Sciatic nerve (tissue), 2 donors: ENCODE results near the gene GPR153. TPM values are rescaled to one million over a fixed set of nuclear protein-coding genes. Genes with fewer than 3 reads are reported as not detected.
"Not testable (repeated sequence)": the region's sequence is repeated elsewhere in the genome, so short reads cannot be mapped to it uniquely, and the experiment has no call there.

Experiments
- ATAC-seq: fragments of 200-7000 bp; cut with Tn5 transposase; one replicate; pipeline ENCODE4 v1.9.1; 2020; ENCODE audit warnings: mild to moderate bottlenecking, moderate library complexity
- DNase-seq: peaks from one replicate; pipeline ENCODE4 v3.0.0-alpha.2; 2020; ENCODE audit warnings: low spot score
- intact Hi-C: fragments of 100-400 bp; cut with DNase I; formaldehyde crosslinking; loops from one replicate; pipeline ENCODE4 v1.14.2; 2022
- total RNA-seq: library from RNA; stranded (reverse); fragmentation: NEBNext Ultra II Directional; extraction: Animal tissue kit (Norgen Biotek cat#: 25700); gene quantifications from one replicate; pipeline ENCODE4 v1.2.1, GENCODE V29; 2021
- donor health status: DM: no; HTN: no; CAD: no.
- donor health status: DM: no; HTN: no; CAD: no.

GPR153 gene
- 10.6 TPM for total RNA-seq

- intact Hi-C loops = no loop called here
- DNase-seq = no peak
- no peak for ATAC-seq
Observed at GRCh38 chr1:6260961-6261614, at the start of gene GPR153. TSS of gene GPR153 (minus strand) at chr1:6261098. CDS start at chr1:6254905, 6,193 bp downstream.

- no peak for ATAC-seq
- no peak for DNase-seq
- intact Hi-C loops = no loop called here
Observed at GRCh38 chr1:6310116-6310848, 49.4 kb upstream of the GPR153 start.

- no peak for ATAC-seq
- intact Hi-C loops = loop anchor here (5.0 kb wide), 1 partner anchor 692 kb away; no protein-coding TSS in a partner anchor
Observed at GRCh38 chr1:6309564-6309963, 48.7 kb upstream of the GPR153 start.

GRCh38 chr1:6308449-6308848 is 47.6 kb upstream of the GPR153 start:
- no peak for DNase-seq
- intact Hi-C loops = loop anchor here (5.0 kb wide), 1 partner anchor 691 kb away; no protein-coding TSS in a partner anchor
- no peak for ATAC-seq

More at GRCh38 chr1:6309564-6309963, 48.7 kb upstream of the GPR153 start:
- no peak for DNase-seq

GRCh38 chr1:6307682-6308081 is 46.8 kb upstream of the GPR153 start:
- DNase-seq, ATAC-seq: not testable (repeated sequence)
- intact Hi-C loops = loop anchor here (5.0 kb wide), 1 partner anchor 690 kb away; no protein-coding TSS in a partner anchor

GRCh38 chr1:6307099-6307498 is 46.2 kb upstream of the GPR153 start:
- ATAC-seq = no peak
- intact Hi-C loops = loop anchor here (5.0 kb wide), 1 partner anchor 690 kb away; no protein-coding TSS in a partner anchor
- no peak for DNase-seq

GRCh38 chr1:6303397-6304012 is 42.6 kb upstream of the GPR153 start:
- ATAC-seq = no peak
- no peak for DNase-seq
- intact Hi-C loops = no loop called here

- ATAC-seq = no peak
- no peak for DNase-seq
- intact Hi-C loops = no loop called here
Observed at GRCh38 chr1:6302568-6302967, 41.7 kb upstream of the GPR153 start.

GRCh38 chr1:6301526-6301925 is 40.6 kb upstream of the GPR153 start:
- ATAC-seq = no peak

GRCh38 chr1:6300342-6301048 is 39.6 kb upstream of the GPR153 start:
- intact Hi-C loops = no loop called here
- no peak for DNase-seq
- no peak for ATAC-seq

More at GRCh38 chr1:6301526-6301925, 40.6 kb upstream of the GPR153 start:
- no peak for DNase-seq
- intact Hi-C loops = no loop called here

- intact Hi-C loops = no loop called here
- ATAC-seq (no peak), DNase-seq (no peak)
Observed at GRCh38 chr1:6299557-6300165, 38.8 kb upstream of the GPR153 start.

GRCh38 chr1:6298940-6299465 is 38.1 kb upstream of the GPR153 start:
- DNase-seq (no peak), ATAC-seq (no peak)
- intact Hi-C loops = no loop called here

- no peak for ATAC-seq
- no peak for DNase-seq
- intact Hi-C loops = no loop called here
Observed at GRCh38 chr1:6298530-6298929, 37.6 kb upstream of the GPR153 start.

- intact Hi-C loops = no loop called here
- no peak for ATAC-seq
Observed at GRCh38 chr1:6295910-6296309, 35.0 kb upstream of the GPR153 start.

GRCh38 chr1:6294890-6295556 is 34.1 kb upstream of the GPR153 start:
- intact Hi-C loops = no loop called here
- DNase-seq = no peak

More at GRCh38 chr1:6295910-6296309, 35.0 kb upstream of the GPR153 start:
- DNase-seq = no peak

GRCh38 chr1:6294080-6294889 is 33.4 kb upstream of the GPR153 start:
- intact Hi-C loops = no loop called here
- DNase-seq (no peak), ATAC-seq (no peak)

More at GRCh38 chr1:6294890-6295556, 34.1 kb upstream of the GPR153 start:
- ATAC-seq = no peak

GRCh38 chr1:6292102-6292501 is 31.2 kb upstream of the GPR153 start:
- ATAC-seq (no peak), DNase-seq (no peak)
- intact Hi-C loops = no loop called here
